Gastrocnemius medialis (tissue), 4 donors: ENCODE data around the gene TMEM117. TPM values are rescaled to one million over a fixed set of nuclear protein-coding genes. Genes with fewer than 3 reads are reported as not detected.

Experiments used
- ATAC-seq, 2 donors: fragments of 150-250 bp; one replicate each; pipeline ENCODE4 v1.9.1; 2016
- DNase-seq, 2 donors: peaks; one replicate each; pipeline ENCODE4 v3.0.0-alpha.2; 2019
- H3K27ac ChIP-seq, 4 donors: fragments of 200-600 bp; sonication (generic); 1 replicate in 1 of 4; 2 replicates in 3 of 4; pipeline ENCODE4 v1.5.1; 2016 to 2018; ENCODE audit warnings: mild to moderate bottlenecking in 2 of 4, moderate library complexity in 1 of 4
- H3K27me3 ChIP-seq, 3 donors: fragments of 200-600 bp; sonication (generic) in 2 of 3; 1 replicate in 1 of 3; 2 replicates in 2 of 3; pipeline versions ENCODE4 v1.5.1 to v1.6.0; 2016 to 2019; ENCODE audit warnings: mild to moderate bottlenecking in 1 of 3, moderate library complexity in 1 of 3
- H3K36me3 ChIP-seq, 2 donors: fragments of 200-600 bp; sonication (generic) in 1 of 2; one replicate each; pipeline ENCODE4 v1.5.1; 2017 to 2018
- H3K4me1 ChIP-seq, 2 donors: fragments of 200-600 bp; sonication (generic) in 1 of 2; one replicate each; pipeline ENCODE4 v1.5.1; 2016 to 2017; ENCODE audit warnings: mild to moderate bottlenecking in 2 of 2
- H3K4me3 ChIP-seq, 4 donors: fragments of 200-600 bp; sonication (generic) in 3 of 4; 1 replicate in 1 of 4; 2 replicates in 3 of 4; pipeline ENCODE4 v1.5.1; 2016 to 2019; ENCODE audit warnings: mild to moderate bottlenecking in 2 of 4
- H3K9me3 ChIP-seq, 3 donors: fragments of 200-600 bp; sonication (generic) in 2 of 3; 1 replicate in 1 of 3; 2 replicates in 2 of 3; pipeline ENCODE4 v1.5.1; 2016 to 2019
- CTCF ChIP-seq, 5 experiments: fragments of 450-650 bp in 3 of 5; fragments of 200-600 bp in 2 of 5; sonication (generic) in 2 of 5; IDR thresholded peaks in 4 of 5; conservative IDR thresholded peaks in 1 of 5; 1 replicate in 4 of 5; 2 replicates in 1 of 5; pipeline ENCODE4 v1.5.1; 2016 to 2019; ENCODE audit warnings: antibody characterized with exemption in 5 of 5, mild to moderate bottlenecking in 3 of 5, moderate library complexity in 3 of 5
- POLR2A ChIP-seq, 2 donors: fragments of 450-650 bp; IDR thresholded peaks; one replicate each; pipeline ENCODE4 v1.6.1; 2017; ENCODE audit warnings: antibody characterized with exemption in 2 of 2, mild to moderate bottlenecking in 2 of 2, moderate library complexity in 2 of 2
- in situ Hi-C, 4 donors: fragments of 200-750 bp; cut with MboI; loops; one replicate each; pipeline versions ENCODE4 v1.15.0 to v1.8.0; 2017; ENCODE audit warnings: low sequenced_read_pairs in 4 of 4
- intact Hi-C: fragments of 100-400 bp; cut with DNase I; formaldehyde crosslinking; loops from one replicate; pipeline ENCODE4 v1.15.1; 2023; ENCODE audit warnings: low total_unique reads
- total RNA-seq, 4 donors: library from RNA; depleted of rRNA; stranded (reverse); fragments of >200 nt; gene quantifications; one replicate each; pipeline versions ENCODE4 v1.1.0 to v1.2.3, GENCODE V29; 2016

TMEM117 gene
- total RNA-seq, 4 donors from 2014 or later, result 3.5 to 19.4 (median 6.1) TPM

GRCh38 chr12:43982544-43982943 is 146.7 kb downstream of the TMEM117 start:
- in situ Hi-C loops (no loop called here), intact Hi-C loops (no loop called here)
- DNase-seq (no peak), ATAC-seq (no peak)
- Histone ChIP-seq H3K4me3 (no peak overlapping the region), H3K27me3 (no peaks in the 10 kb centered on the region), H3K27ac (no peak overlapping the region), H3K9me3 (no peaks in the 10 kb centered on the region), H3K4me1 (no peaks in the 10 kb centered on the region), H3K36me3 (no peaks in the 10 kb centered on the region)
- no peak for TF ChIP-seq CTCF (IDR thresholded peaks at IDR 0.05 in 4 of 5, conservative IDR thresholded peaks at IDR 0.05 in 1 of 5)
- TF ChIP-seq POLR2A (IDR thresholded peaks at IDR 0.05), result no peak

GRCh38 chr12:43988838-43989560 is 153.1 kb downstream of the TMEM117 start:
- no peak for DNase-seq
- Histone ChIP-seq H3K27me3 (no peaks in the 10 kb centered on the region), H3K4me3 (no peak overlapping the region), H3K27ac (no peak overlapping the region), H3K4me1 (peaks cover 0 to 9% of the 10 kb centered on the region in 2 donors), H3K9me3 (no peaks in the 10 kb centered on the region), H3K36me3 (no peaks in the 10 kb centered on the region)
- in situ Hi-C loops (no loop called here), intact Hi-C loops (no loop called here)
- no peak for TF ChIP-seq CTCF (IDR thresholded peaks at IDR 0.05 in 4 of 5, conservative IDR thresholded peaks at IDR 0.05 in 1 of 5)
- no peak for TF ChIP-seq POLR2A (IDR thresholded peaks at IDR 0.05)
- ATAC-seq, result no peak

GRCh38 chr12:43992856-43993255 is 157.0 kb downstream of the TMEM117 start:
- no peaks in the 10 kb centered on the region for H3K27me3 ChIP-seq
- no peaks in the 10 kb centered on the region for H3K9me3 ChIP-seq
- in situ Hi-C loops, result no loop called here
- DNase-seq (no peak), ATAC-seq (no peak)
- no peak overlapping the region for H3K4me3 ChIP-seq
- no peak overlapping the region for H3K27ac ChIP-seq
- peaks cover 0 to 9% of the 10 kb centered on the region in 2 donors for H3K4me1 ChIP-seq
- H3K36me3 ChIP-seq, result no peaks in the 10 kb centered on the region
- TF ChIP-seq CTCF (IDR thresholded peaks at IDR 0.05 in 4 of 5, conservative IDR thresholded peaks at IDR 0.05 in 1 of 5) (no peak), POLR2A (IDR thresholded peaks at IDR 0.05) (no peak)
- intact Hi-C loops, result no loop called here

GRCh38 chr12:44000309-44000952 is 164.6 kb downstream of the TMEM117 start:
- Histone ChIP-seq H3K9me3 (no peaks in the 10 kb centered on the region), H3K4me3 (no peak overlapping the region), H3K27ac (no peak overlapping the region), H3K27me3 (no peaks in the 10 kb centered on the region), H3K4me1 (no peaks in the 10 kb centered on the region), H3K36me3 (no peaks in the 10 kb centered on the region)
- intact Hi-C loops (no loop called here), in situ Hi-C loops (loop anchor here (25.0 kb wide), 1 partner anchor 937 kb away; no protein-coding TSS in a partner anchor)
- ATAC-seq (no peak), DNase-seq (no peak)
- TF ChIP-seq CTCF (IDR thresholded peaks at IDR 0.05 in 4 of 5, conservative IDR thresholded peaks at IDR 0.05 in 1 of 5) (peak in 1 of 5 experiments; percentile 19), POLR2A (IDR thresholded peaks at IDR 0.05) (no peak)
